ENCODE data around the gene IFITM5. TPM values are rescaled to one million over a fixed set of nuclear protein-coding genes. Genes with fewer than 3 reads are reported as not detected.

Gene IFITM5
- total and polyA plus RNA-seq, 9 of the 15 experiments (the other 6 are each of a cell fraction or from before 2014, with no cell fraction given), result 0.19 TPM; not detected in 8

GRCh38 chr11:297586-298405 lies 1.5 kb downstream of the IFITM5 start (continued):
- TF ChIP-seq ZBTB43 (CRISPR knock-in tag; IDR thresholded peaks at IDR 0.05) (0 out of 2 replicates have a peak, but pooled peaks have one; percentile 28), KLF16 (IDR thresholded peaks at IDR 0.05) (no peak), PTTG1 (tag; IDR thresholded peaks at IDR 0.05; ENCODE audit: low read depth) (no peak), ZFX (CRISPR knock-in tag; IDR thresholded peaks at IDR 0.05) (peak; percentile 82), CTCFL (IDR thresholded peaks at IDR 0.05; ENCODE audit: borderline replicate concordance, insufficient read depth, low read depth, low read length, poor library complexity, severe bottlenecking) (no peak), PREB (CRISPR knock-in tag; IDR thresholded peaks at IDR 0.05) (no peak), MGA (IDR thresholded peaks at IDR 0.05) (peak; percentile 87), ATF1 (CRISPR knock-in tag; IDR thresholded peaks at IDR 0.05) (no peak), ATF1 (tag; IDR thresholded peaks at IDR 0.05) (peak; percentile 31; the same call in 1 of the 2 replicates)

Data from K562 (cell line).